ENCODE data around the gene MBD3. TPM values are rescaled to one million over a fixed set of nuclear protein-coding genes. Genes with fewer than 3 reads are reported as not detected.

MBD3 gene
- total RNA-seq, 1 donor = 78.5 TPM

- H2AFZ ChIP-seq (ENCODE audit: low read length) = no peak overlapping the region
- no peak overlapping the region for H3K27ac ChIP-seq (ENCODE audit: low read depth, low read length)
- TF ChIP-seq CTCF (IDR thresholded peaks at IDR 0.05; ENCODE audit: extremely low read depth, low read depth, low read length) = no peak
- H3K27me3 ChIP-seq (ENCODE audit: insufficient read depth, low read length) = no peaks in the 10 kb centered on the region
- H3K79me2 ChIP-seq (ENCODE audit: insufficient read depth, low read length) = no peaks in the 10 kb centered on the region
- H4K20me1 ChIP-seq (ENCODE audit: insufficient read depth, low read length) = peaks cover 4% of the 10 kb centered on the region
- H3K9me3 ChIP-seq (ENCODE audit: low read depth, low read length) = no peaks in the 10 kb centered on the region
- no peak for DNase-seq (ENCODE audit: insufficient read length, low spot score, missing footprints)
- peaks cover 44% of the 10 kb centered on the region for H3K36me3 ChIP-seq (ENCODE audit: insufficient read depth, low read length)
- no peaks in the 10 kb centered on the region for H3K4me1 ChIP-seq (ENCODE audit: insufficient read depth, low read length)
- no peak overlapping the region for H3K4me3 ChIP-seq (ENCODE audit: insufficient read depth, low read length)
- H3K4me2 ChIP-seq (ENCODE audit: insufficient read depth, low read length) = no peak overlapping the region
These were observed 19.7 kb upstream of the MBD3 start for GRCh38 chr19:1612114-1613086.

GRCh38 chr19:1611353-1611752, 18.7 kb upstream of the MBD3 start:
- Histone ChIP-seq H3K27me3 (ENCODE audit: insufficient read depth, low read length) (no peaks in the 10 kb centered on the region), H3K4me3 (ENCODE audit: insufficient read depth, low read length) (no peak overlapping the region), H3K79me2 (ENCODE audit: insufficient read depth, low read length) (no peaks in the 10 kb centered on the region), H3K27ac (ENCODE audit: low read depth, low read length) (no peak overlapping the region), H2AFZ (ENCODE audit: low read length) (no peak overlapping the region), H3K4me2 (ENCODE audit: insufficient read depth, low read length) (no peak overlapping the region), H3K4me1 (ENCODE audit: insufficient read depth, low read length) (peaks cover 4% of the 10 kb centered on the region), H3K36me3 (ENCODE audit: insufficient read depth, low read length) (peaks cover 42% of the 10 kb centered on the region), H3K9me3 (ENCODE audit: low read depth, low read length) (no peaks in the 10 kb centered on the region), H4K20me1 (ENCODE audit: insufficient read depth, low read length) (no peaks in the 10 kb centered on the region)
- no peak for TF ChIP-seq CTCF (IDR thresholded peaks at IDR 0.05; ENCODE audit: extremely low read depth, low read depth, low read length)
- DNase-seq (ENCODE audit: insufficient read length, low spot score, missing footprints) = no peak

GRCh38 chr19:1610579-1610978, 17.9 kb upstream of the MBD3 start:
- no peak for DNase-seq (ENCODE audit: insufficient read length, low spot score, missing footprints)
- Histone ChIP-seq H2AFZ (ENCODE audit: low read length) (no peak overlapping the region), H3K4me1 (ENCODE audit: insufficient read depth, low read length) (peaks cover 9% of the 10 kb centered on the region), H4K20me1 (ENCODE audit: insufficient read depth, low read length) (no peaks in the 10 kb centered on the region), H3K4me3 (ENCODE audit: insufficient read depth, low read length) (no peak overlapping the region), H3K27me3 (ENCODE audit: insufficient read depth, low read length) (no peaks in the 10 kb centered on the region), H3K4me2 (ENCODE audit: insufficient read depth, low read length) (no peak overlapping the region), H3K27ac (ENCODE audit: low read depth, low read length) (no peak overlapping the region), H3K79me2 (ENCODE audit: insufficient read depth, low read length) (no peaks in the 10 kb centered on the region), H3K9me3 (ENCODE audit: low read depth, low read length) (no peaks in the 10 kb centered on the region), H3K36me3 (ENCODE audit: insufficient read depth, low read length) (peaks cover 37% of the 10 kb centered on the region)
- TF ChIP-seq CTCF (IDR thresholded peaks at IDR 0.05; ENCODE audit: extremely low read depth, low read depth, low read length) = no peak

GRCh38 chr19:1609680-1610474, 17.2 kb upstream of the MBD3 start:
- Histone ChIP-seq H4K20me1 (ENCODE audit: insufficient read depth, low read length) (no peaks in the 10 kb centered on the region), H3K9me3 (ENCODE audit: low read depth, low read length) (no peaks in the 10 kb centered on the region), H3K79me2 (ENCODE audit: insufficient read depth, low read length) (peaks cover 4% of the 10 kb centered on the region), H3K27me3 (ENCODE audit: insufficient read depth, low read length) (no peaks in the 10 kb centered on the region), H3K4me2 (ENCODE audit: insufficient read depth, low read length) (no peak overlapping the region), H3K36me3 (ENCODE audit: insufficient read depth, low read length) (peaks cover 33% of the 10 kb centered on the region), H3K27ac (ENCODE audit: low read depth, low read length) (no peak overlapping the region), H2AFZ (ENCODE audit: low read length) (no peak overlapping the region), H3K4me3 (ENCODE audit: insufficient read depth, low read length) (no peak overlapping the region), H3K4me1 (ENCODE audit: insufficient read depth, low read length) (peaks cover 9% of the 10 kb centered on the region)
- DNase-seq (ENCODE audit: insufficient read length, low spot score, missing footprints) = no peak
- no peak for TF ChIP-seq CTCF (IDR thresholded peaks at IDR 0.05; ENCODE audit: extremely low read depth, low read depth, low read length)
